ENCODE data around the gene TLE1.

TLE1 gene

DNA sequence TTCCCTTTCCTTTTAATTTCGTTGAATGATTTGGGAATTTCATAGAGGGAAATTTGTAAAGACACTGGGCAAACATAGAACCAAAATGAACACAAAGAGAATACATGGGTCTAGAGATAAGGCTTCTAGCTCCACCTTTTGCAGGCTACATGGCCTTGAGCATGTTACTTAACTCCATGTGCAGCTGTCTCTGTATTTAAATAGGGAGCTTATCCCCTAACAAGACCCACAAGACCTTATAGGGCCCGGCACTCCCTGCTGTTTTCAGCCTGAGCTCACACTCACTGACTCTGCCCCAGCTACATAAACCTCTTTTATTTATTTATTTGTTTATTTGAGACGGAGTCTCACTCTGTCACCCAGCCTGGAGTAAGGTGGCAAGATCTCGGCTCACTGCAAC, 30.6 kb upstream of the TLE1 start:
- no peak for DNase-seq (ENCODE audit: low spot score)
- TF ChIP-seq, protein P1, sequence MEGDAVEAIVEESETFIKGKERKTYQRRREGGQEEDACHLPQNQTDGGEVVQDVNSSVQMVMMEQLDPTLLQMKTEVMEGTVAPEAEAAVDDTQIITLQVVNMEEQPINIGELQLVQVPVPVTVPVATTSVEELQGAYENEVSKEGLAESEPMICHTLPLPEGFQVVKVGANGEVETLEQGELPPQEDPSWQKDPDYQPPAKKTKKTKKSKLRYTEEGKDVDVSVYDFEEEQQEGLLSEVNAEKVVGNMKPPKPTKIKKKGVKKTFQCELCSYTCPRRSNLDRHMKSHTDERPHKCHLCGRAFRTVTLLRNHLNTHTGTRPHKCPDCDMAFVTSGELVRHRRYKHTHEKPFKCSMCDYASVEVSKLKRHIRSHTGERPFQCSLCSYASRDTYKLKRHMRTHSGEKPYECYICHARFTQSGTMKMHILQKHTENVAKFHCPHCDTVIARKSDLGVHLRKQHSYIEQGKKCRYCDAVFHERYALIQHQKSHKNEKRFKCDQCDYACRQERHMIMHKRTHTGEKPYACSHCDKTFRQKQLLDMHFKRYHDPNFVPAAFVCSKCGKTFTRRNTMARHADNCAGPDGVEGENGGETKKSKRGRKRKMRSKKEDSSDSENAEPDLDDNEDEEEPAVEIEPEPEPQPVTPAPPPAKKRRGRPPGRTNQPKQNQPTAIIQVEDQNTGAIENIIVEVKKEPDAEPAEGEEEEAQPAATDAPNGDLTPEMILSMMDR (IDR thresholded peaks at IDR 0.05; ENCODE audit: extremely low read depth, missing control alignments): no peak

DNA sequence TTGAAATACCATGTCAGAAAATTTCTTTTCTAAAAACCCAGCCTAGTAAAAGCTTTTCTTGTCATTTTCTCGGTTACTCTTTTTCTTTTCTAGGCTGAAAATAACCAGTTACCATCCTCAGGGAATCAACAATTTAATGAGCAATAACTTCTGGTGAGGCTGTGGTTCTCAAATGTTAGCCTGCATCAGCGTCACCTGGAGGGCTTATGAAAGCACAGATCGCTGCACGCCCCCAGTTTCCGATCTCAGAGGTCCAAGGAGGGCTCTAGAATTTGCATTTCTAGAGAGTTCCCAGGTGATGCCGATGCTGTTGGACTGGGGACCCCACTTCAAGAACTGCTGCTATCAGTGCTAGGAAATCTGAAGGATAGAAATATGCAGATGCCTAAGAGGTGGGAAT, 28.9 kb upstream of the TLE1 start:
- TF ChIP-seq, protein P1 (IDR thresholded peaks at IDR 0.05; ENCODE audit: extremely low read depth, missing control alignments): no peak
- no peak for DNase-seq (ENCODE audit: low spot score)

DNA sequence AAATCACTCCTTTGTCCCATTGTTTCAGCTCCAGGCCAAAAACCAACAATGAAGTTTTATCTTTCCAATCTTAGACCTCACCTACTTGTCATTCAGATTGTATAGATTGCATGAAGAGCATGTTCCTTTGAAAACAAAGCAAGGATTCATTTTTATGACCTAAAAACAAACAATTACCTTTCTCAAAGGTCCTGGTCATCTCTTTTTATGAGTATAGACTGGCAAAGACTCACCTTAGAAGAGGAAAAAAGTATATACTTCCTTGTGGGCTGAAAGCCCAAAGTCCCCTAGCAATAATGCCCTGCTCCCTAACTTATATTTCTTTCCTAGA, 28.4 kb upstream of the TLE1 start:
- no peak for DNase-seq (ENCODE audit: low spot score)
- TF ChIP-seq, protein P1 (IDR thresholded peaks at IDR 0.05; ENCODE audit: extremely low read depth, missing control alignments): no peak

DNA sequence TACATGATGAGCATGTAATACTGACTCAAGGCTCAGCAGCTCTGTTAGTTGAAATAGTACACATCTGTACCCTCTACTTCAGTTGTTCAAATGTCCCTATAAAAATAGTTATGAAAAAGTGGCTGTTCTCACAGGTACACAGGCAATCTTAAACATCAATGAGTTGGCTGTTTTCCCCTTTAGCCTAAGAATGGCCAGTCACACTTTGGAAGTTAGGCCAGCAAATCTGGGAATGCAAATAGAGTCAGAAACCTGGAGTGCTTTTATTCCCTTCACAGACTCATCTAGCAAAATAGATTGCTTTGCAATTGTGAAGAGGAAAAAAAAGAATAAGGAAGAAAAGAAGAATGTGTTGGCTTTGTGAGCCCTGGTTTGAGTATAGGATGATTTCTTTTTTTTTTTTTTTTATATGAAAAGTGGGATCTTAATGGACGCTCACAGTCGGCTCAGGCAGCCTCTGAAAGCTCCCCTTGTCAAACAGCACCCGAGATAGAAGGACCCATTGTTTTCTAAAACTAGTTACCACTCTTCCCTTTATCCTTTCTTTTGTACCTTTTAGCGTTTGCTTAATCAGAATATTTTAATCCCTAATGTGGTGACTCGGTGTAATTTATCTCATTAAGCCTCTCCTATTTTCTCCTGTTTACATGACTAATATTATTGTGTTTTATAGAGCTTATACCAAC, 27.9 kb upstream of the TLE1 start:
- DNase-seq (ENCODE audit: low spot score): no peak

DNA sequence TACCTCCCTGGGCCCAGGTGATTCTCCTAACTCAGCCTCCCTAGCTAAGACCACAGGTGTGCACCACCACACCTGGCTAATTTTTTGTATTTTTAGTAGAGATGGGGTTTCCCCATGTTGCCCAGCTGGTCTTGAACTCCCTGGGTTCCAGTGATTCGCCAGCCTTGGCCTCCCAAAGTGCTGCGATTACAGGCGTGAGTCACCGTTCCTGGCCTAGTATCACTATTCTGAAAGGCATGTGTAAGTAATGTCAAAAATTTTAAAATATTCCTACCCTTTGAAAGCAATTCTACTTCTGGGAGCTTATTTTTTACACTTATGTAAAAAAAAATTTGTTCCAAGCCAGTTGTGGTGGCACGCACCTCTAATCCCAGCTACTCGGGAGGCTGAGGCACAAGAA, 27.1 kb upstream of the TLE1 start:
- TF ChIP-seq, protein P1 (IDR thresholded peaks at IDR 0.05; ENCODE audit: extremely low read depth, missing control alignments): no peak
- no peak for DNase-seq (ENCODE audit: low spot score)

More for the DNA sequence above, 27.9 kb upstream of the TLE1 start:
- TF ChIP-seq, protein P1 (IDR thresholded peaks at IDR 0.05; ENCODE audit: extremely low read depth, missing control alignments): no peak

DNA sequence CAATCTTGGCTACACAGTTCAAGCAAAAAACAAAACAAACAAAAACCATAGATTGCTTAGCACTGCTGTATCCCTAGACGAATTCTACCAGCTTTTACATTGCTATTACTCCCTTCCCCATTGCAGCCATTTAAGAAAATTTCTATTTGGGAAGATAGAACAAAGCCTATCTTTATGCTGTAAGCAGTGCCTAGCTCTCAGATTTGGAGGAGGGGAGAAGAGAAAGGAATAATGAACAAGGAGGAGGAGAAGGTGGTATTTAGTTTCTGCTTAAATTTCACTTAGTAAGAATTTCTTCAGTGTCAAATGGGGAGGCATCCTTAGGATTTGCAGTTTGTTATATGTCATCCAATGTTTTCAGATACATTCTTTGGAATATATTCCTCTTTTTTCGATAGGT, 16.2 kb upstream of the TLE1 start:
- TF ChIP-seq, protein P1 (IDR thresholded peaks at IDR 0.05; ENCODE audit: extremely low read depth, missing control alignments): no peak
- no peak for DNase-seq (ENCODE audit: low spot score)

DNA sequence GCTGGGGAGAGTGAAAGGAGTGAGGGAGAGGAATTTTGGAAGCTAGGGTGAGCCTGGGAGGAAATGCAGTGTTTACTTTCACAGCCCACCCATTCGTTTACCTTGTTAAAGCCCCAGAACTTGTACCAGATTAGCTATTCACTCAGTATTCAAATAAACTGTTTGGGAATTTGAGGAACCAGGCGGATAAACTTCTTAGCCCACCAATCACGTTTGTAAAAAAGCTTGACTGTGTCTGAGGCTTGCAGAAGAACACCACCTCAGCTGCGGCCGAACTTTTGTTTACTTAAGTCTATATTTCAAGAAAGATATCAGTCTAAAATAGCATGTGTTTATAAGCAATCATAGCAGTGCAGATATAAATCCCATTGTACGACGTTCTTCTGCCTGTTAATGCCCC, 5.2 kb upstream of the TLE1 start:
- TF ChIP-seq, protein P1 (IDR thresholded peaks at IDR 0.05; ENCODE audit: extremely low read depth, missing control alignments): no peak
- no peak for DNase-seq (ENCODE audit: low spot score)

All from GM20000 (cell line).